Panc1 (cell line): ENCODE data around the gene CCDC187. TPM values are rescaled to one million over a fixed set of nuclear protein-coding genes. Genes with fewer than 3 reads are reported as not detected.
A peak's percentile ranks its signal among the peaks of the same experiment; 100 is the strongest.

ENCODE experiments used
- ATAC-seq: fragments of 200-7000 bp; cut with Tn5 transposase; 2 replicates; pipeline ENCODE4 v1.9.1; 2020; ENCODE audit warnings: mild to moderate bottlenecking, moderate library complexity
- BruUV-seq: library from RNA; stranded (reverse); fragments of 400-500 nt; replicated peaks from 2 replicates; lab custom pipeline; 2021; lab: Mats Ljungman, UMichigan
- CTCF ChIA-PET: fragments of 300-600 bp; sonication (Branson Sonifier 250); formaldehyde crosslinking; loops from one replicate; lab custom pipeline; 2022; ENCODE audit warnings: antibody characterized with exemption; lab: Charles Lee
- POLR2A ChIA-PET: fragments of 300-600 bp; sonication (Branson Sonifier 250); formaldehyde crosslinking; loops from one replicate; lab custom pipeline; 2022; ENCODE audit warnings: antibody characterized with exemption; lab: Charles Lee
- DNase-seq: peaks from one replicate; pipeline ENCODE4 v3.0.0-alpha.2; 2010; ENCODE audit warnings: low read depth, low spot score
- H3K27ac ChIP-seq: 2 replicates; pipeline ENCODE4 v1.5.1; 2011; ENCODE audit warnings: mild to moderate bottlenecking, low read length, inconsistent platforms
- H3K27me3 ChIP-seq: fragments of 200-500 bp; sonication (Bioruptor generic); 2 replicates; pipeline ENCODE4 v1.6.0; 2014; ENCODE audit warnings: low read length, inconsistent platforms; ENCODE audit not compliant: control insufficient read depth, insufficient read depth
- H3K36me3 ChIP-seq: fragments of 200-500 bp; sonication (Bioruptor generic); 2 replicates; pipeline ENCODE4 v1.5.1; 2014; ENCODE audit warnings: inconsistent platforms, mild to moderate bottlenecking, low read length, moderate library complexity; ENCODE audit not compliant: control insufficient read depth, insufficient read depth
- H3K4me1 ChIP-seq: 2 replicates; pipeline ENCODE4 v1.5.1; 2011; ENCODE audit warnings: inconsistent platforms, mild to moderate bottlenecking, low read length, moderate library complexity; ENCODE audit not compliant: control insufficient read depth, insufficient read depth
- H3K4me3 ChIP-seq, 2 experiments: 2 replicates each; pipeline ENCODE4 v1.5.1; 2011 to 2012; ENCODE audit warnings: low read depth in 2 of 2, low read length in 2 of 2, mild to moderate bottlenecking in 2 of 2, inconsistent platforms in 1 of 2, moderate library complexity in 1 of 2
- H3K9me3 ChIP-seq: fragments of 200-500 bp; sonication (Bioruptor generic); 2 replicates; pipeline ENCODE4 v1.5.1; 2014; ENCODE audit warnings: low read depth, mild to moderate bottlenecking, inconsistent platforms, low read length, moderate library complexity; ENCODE audit not compliant: control insufficient read depth, insufficient read depth
- POLR2AphosphoS5 ChIP-seq: IDR thresholded peaks from 2 replicates; pipeline ENCODE4 v1.6.1; 2012; ENCODE audit warnings: mild to moderate bottlenecking, low read depth, low read length, moderate library complexity
- SIN3A ChIP-seq: IDR thresholded peaks from 2 replicates; pipeline ENCODE4 v1.6.1; 2012; ENCODE audit warnings: low read depth, mild to moderate bottlenecking, low read length, moderate library complexity, borderline replicate concordance; ENCODE audit not compliant: insufficient read depth
- TCF7L2 ChIP-seq: IDR thresholded peaks from 2 replicates; pipeline ENCODE4 v1.6.1; 2011; ENCODE audit warnings: mild to moderate bottlenecking, low read depth, low read length, inconsistent platforms
- in situ Hi-C: cut with HindIII; loops from 2 replicates; pipeline ENCODE4 v1.10.0; 2016; ENCODE audit warnings: low sequenced_read_pairs, low pct_unique_long_range_greater_than_20kb
- intact Hi-C: fragments of 100-400 bp; cut with micrococcal nuclease; formaldehyde crosslinking; loops from one replicate; pipeline ENCODE4 v1.10.0; 2022; ENCODE audit not compliant: unreplicated experiment
- total RNA-seq: library from RNA; stranded (reverse); gene quantifications from one replicate; pipeline ENCODE4 v1.2.1, GENCODE V29; 2021; ENCODE audit not compliant: unreplicated experiment
- TF ChIP-seq, protein P1 (sequence below), 2 experiments: IDR thresholded peaks; 2 replicates each; pipeline ENCODE4 v1.6.1; 2011 to 2012; ENCODE audit warnings: low read depth in 2 of 2, control low read depth in 1 of 2, low read length in 1 of 2, mild to moderate bottlenecking in 1 of 2, moderate library complexity in 1 of 2; ENCODE audit not compliant: insufficient read depth in 1 of 2
- TF ChIP-seq, protein P2 (sequence below): fragments of 450-650 bp; IDR thresholded peaks from 2 replicates; pipeline ENCODE4 v1.5.1; 2017; ENCODE audit warnings: mild to moderate bottlenecking

CCDC187 gene
- total RNA-seq, 1 experiment from 2014 or later = not detected

GRCh38 chr9:136306211-136307208 is 2.6 kb upstream of the CCDC187 start:
- H3K4me1 ChIP-seq = peaks cover 4% of the 10 kb centered on the region; the same call in 1 of the 2 replicates
- H3K36me3 ChIP-seq = no peaks in the 10 kb centered on the region
- CTCF ChIA-PET = no interaction called here
- DNase-seq (no peak), ATAC-seq (peak; percentile 49)
- H3K27ac ChIP-seq = no peak overlapping the region
- TF ChIP-seq, protein P1, sequence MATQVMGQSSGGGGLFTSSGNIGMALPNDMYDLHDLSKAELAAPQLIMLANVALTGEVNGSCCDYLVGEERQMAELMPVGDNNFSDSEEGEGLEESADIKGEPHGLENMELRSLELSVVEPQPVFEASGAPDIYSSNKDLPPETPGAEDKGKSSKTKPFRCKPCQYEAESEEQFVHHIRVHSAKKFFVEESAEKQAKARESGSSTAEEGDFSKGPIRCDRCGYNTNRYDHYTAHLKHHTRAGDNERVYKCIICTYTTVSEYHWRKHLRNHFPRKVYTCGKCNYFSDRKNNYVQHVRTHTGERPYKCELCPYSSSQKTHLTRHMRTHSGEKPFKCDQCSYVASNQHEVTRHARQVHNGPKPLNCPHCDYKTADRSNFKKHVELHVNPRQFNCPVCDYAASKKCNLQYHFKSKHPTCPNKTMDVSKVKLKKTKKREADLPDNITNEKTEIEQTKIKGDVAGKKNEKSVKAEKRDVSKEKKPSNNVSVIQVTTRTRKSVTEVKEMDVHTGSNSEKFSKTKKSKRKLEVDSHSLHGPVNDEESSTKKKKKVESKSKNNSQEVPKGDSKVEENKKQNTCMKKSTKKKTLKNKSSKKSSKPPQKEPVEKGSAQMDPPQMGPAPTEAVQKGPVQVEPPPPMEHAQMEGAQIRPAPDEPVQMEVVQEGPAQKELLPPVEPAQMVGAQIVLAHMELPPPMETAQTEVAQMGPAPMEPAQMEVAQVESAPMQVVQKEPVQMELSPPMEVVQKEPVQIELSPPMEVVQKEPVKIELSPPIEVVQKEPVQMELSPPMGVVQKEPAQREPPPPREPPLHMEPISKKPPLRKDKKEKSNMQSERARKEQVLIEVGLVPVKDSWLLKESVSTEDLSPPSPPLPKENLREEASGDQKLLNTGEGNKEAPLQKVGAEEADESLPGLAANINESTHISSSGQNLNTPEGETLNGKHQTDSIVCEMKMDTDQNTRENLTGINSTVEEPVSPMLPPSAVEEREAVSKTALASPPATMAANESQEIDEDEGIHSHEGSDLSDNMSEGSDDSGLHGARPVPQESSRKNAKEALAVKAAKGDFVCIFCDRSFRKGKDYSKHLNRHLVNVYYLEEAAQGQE (IDR thresholded peaks at IDR 0.05; ENCODE audit: insufficient read depth in 1 of 2, low read depth in 2 of 2, low read length in 1 of 2) = no peak
- POLR2A ChIA-PET = no interaction called here
- H3K9me3 ChIP-seq = no peaks in the 10 kb centered on the region
- H3K4me3 ChIP-seq = no peak overlapping the region
- BruUV-seq = no TSS peak
- in situ Hi-C loops (no loop called here), intact Hi-C loops (no loop called here)
- no peaks in the 10 kb centered on the region for H3K27me3 ChIP-seq

- Histone ChIP-seq H3K27ac (no peak overlapping the region), H3K4me1 (no peaks in the 10 kb centered on the region), H3K36me3 (no peaks in the 10 kb centered on the region), H3K27me3 (no peaks in the 10 kb centered on the region), H3K9me3 (no peaks in the 10 kb centered on the region), H3K4me3 (no peak overlapping the region)
- in situ Hi-C loops = no loop called here
- ChIA-PET POLR2A (no interaction called here), CTCF (no interaction called here)
- intact Hi-C loops = no loop called here
- DNase-seq = no peak
- no peak; the same call in 1 of the 2 replicates for ATAC-seq
- no TSS peak for BruUV-seq
- TF ChIP-seq TCF7L2 (no peak), POLR2AphosphoS5 (no peak), SIN3A (no peak)
- TF ChIP-seq, protein P1 (IDR thresholded peaks at IDR 0.05; ENCODE audit: insufficient read depth in 1 of 2, low read depth in 2 of 2, low read length in 1 of 2) = no peak
- TF ChIP-seq, protein P2, sequence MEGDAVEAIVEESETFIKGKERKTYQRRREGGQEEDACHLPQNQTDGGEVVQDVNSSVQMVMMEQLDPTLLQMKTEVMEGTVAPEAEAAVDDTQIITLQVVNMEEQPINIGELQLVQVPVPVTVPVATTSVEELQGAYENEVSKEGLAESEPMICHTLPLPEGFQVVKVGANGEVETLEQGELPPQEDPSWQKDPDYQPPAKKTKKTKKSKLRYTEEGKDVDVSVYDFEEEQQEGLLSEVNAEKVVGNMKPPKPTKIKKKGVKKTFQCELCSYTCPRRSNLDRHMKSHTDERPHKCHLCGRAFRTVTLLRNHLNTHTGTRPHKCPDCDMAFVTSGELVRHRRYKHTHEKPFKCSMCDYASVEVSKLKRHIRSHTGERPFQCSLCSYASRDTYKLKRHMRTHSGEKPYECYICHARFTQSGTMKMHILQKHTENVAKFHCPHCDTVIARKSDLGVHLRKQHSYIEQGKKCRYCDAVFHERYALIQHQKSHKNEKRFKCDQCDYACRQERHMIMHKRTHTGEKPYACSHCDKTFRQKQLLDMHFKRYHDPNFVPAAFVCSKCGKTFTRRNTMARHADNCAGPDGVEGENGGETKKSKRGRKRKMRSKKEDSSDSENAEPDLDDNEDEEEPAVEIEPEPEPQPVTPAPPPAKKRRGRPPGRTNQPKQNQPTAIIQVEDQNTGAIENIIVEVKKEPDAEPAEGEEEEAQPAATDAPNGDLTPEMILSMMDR = no peak
These were observed 1.9 kb upstream of the CCDC187 start for GRCh38 chr9:136305804-136306203.
